ENCODE data around the gene ZMPSTE24. TPM values are rescaled to one million over a fixed set of nuclear protein-coding genes. Genes with fewer than 3 reads are reported as not detected.

The ZMPSTE24 gene
- polyA plus RNA-seq, 6 donors from 2014 or later: 17.1 to 24.8 (median 20.7) TPM

DNA sequence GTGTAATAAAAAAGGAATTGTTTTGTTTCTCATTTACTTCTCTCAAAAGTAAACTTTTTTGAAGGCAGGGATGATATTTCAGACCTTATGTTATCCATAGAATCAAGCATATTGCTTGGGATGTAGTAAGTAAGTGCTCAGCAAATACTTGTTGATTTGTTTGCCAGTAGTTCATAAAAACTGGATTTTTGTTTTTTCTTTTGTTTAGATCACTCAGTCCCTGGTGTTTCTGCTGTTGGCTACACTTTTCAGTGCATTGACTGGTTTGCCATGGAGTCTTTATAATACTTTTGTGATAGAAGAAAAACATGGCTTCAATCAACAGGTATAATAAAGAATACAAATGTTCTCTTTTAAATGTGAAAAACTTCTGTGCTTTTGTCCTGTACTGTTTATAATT lies 10.2 kb downstream of the ZMPSTE24 start:
- no peak overlapping the region for H3K4me3 Mint-ChIP-seq
- H3K27ac Mint-ChIP-seq: no peak overlapping the region
- no peaks in the 10 kb centered on the region for H3K27me3 Mint-ChIP-seq
- DNase-seq: no peak
- ATAC-seq (ENCODE audit: low read depth in 2 of 2): no peak
- H3K36me3 Mint-ChIP-seq: peaks cover 9% of the 10 kb centered on the region in 2 donors
- no peaks in the 10 kb centered on the region for H3K9me3 Mint-ChIP-seq
- peaks cover 0 to 9% (median 8%) of the 10 kb centered on the region in 3 donors for H3K4me1 Mint-ChIP-seq

- Mint-ChIP-seq H3K27me3 (no peaks in the 10 kb centered on the region), H3K27ac (peak overlapping the region in 2 of 6 donors; percentile 53 to 63), H3K4me3 (no peak overlapping the region), H3K4me1 (peaks cover 0 to 5% (median 0%) of the 10 kb centered on the region in 3 donors), H3K36me3 (peaks cover 11 to 20% of the 10 kb centered on the region in 2 donors), H3K9me3 (no peaks in the 10 kb centered on the region)
- ATAC-seq (ENCODE audit: low read depth in 2 of 2) (no peak), DNase-seq (no peak)
These were observed 12.3 kb downstream of the ZMPSTE24 start for GRCh38 chr1:40270152-40270834.

- Mint-ChIP-seq H3K4me3 (no peak overlapping the region), H3K27ac (peak overlapping the region in 1 of 6 donors; percentile 25), H3K36me3 (peaks cover 17 to 27% of the 10 kb centered on the region in 2 donors), H3K27me3 (no peaks in the 10 kb centered on the region), H3K9me3 (no peaks in the 10 kb centered on the region), H3K4me1 (peaks cover 0 to 5% (median 0%) of the 10 kb centered on the region in 3 donors)
- no peak for ATAC-seq (ENCODE audit: low read depth in 2 of 2)
- no peak for DNase-seq
These were observed 14.7 kb downstream of the ZMPSTE24 start for GRCh38 chr1:40272653-40273213.

DNA sequence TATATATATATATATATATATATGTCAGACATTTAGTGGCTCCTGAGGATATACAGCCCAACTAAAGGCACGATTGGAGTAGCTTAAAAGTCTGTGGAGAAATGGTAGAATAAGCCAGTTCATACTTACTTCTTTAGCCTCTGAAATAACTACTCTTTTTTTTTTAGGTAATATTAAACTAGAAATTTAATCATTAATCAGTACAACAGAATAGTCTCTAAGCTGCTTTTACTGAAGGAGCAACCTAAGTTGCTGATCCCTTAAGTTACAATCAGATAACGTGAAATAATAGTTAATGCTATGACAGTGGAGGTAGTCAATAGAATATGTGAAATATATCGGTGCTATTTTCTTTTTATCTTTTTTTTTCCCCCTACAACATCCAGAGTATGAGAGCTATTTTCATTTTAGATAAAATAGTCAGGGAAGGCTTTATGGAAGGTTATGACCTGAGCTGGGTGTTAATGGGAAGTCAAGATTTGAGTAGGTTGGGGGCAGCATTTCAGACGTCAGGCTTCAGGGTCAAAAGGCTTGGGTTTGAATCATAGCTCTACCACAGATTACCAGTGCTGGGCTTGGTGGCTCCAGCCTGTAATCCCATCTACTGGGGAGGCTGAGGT lies 15.6 kb downstream of the ZMPSTE24 start:
- Mint-ChIP-seq H3K27ac (peak overlapping the region in 1 of 6 donors; percentile 44), H3K4me1 (peaks cover 0 to 5% (median 0%) of the 10 kb centered on the region in 3 donors), H3K27me3 (no peaks in the 10 kb centered on the region), H3K4me3 (no peak overlapping the region), H3K9me3 (no peaks in the 10 kb centered on the region), H3K36me3 (peaks cover 17 to 27% of the 10 kb centered on the region in 2 donors)
- ATAC-seq (ENCODE audit: low read depth in 2 of 2) (no peak), DNase-seq (no peak)

GRCh38 chr1:40274331-40274730 lies 16.3 kb downstream of the ZMPSTE24 start:
- no peak for DNase-seq
- Mint-ChIP-seq H3K36me3 (peaks cover 17 to 27% of the 10 kb centered on the region in 2 donors), H3K9me3 (no peaks in the 10 kb centered on the region), H3K4me1 (peaks cover 0 to 5% (median 0%) of the 10 kb centered on the region in 3 donors), H3K4me3 (no peak overlapping the region), H3K27ac (peak overlapping the region in 2 of 6 donors; percentile 6 to 58), H3K27me3 (no peaks in the 10 kb centered on the region)
- ATAC-seq (ENCODE audit: low read depth in 2 of 2): no peak

DNA sequence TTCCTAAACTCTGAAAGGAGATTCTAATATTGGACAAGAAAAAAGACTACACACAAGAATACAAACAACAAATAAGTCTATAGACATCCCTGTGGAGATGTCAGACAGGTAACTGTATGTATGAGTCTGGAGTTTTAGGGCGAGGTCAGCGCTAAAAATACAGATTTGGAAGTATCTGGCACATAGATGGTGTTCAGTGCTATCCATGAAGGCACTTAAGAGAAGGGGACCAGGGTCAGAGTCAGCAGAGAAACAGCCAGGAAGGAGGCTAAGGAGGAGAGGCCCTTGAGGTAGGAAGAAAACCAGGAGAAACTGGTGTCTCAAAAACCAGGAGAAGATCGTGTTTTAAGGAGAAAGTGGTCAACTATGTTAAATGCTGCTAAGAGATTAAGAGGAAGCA lies 18.1 kb downstream of the ZMPSTE24 start:
- H3K27ac Mint-ChIP-seq: peak overlapping the region in 1 of 6 donors; percentile 48
- DNase-seq: no peak
- H3K4me1 Mint-ChIP-seq: no peaks in the 10 kb centered on the region
- no peaks in the 10 kb centered on the region for H3K27me3 Mint-ChIP-seq
- no peak for ATAC-seq (ENCODE audit: low read depth in 2 of 2)
- no peak overlapping the region for H3K4me3 Mint-ChIP-seq
- peaks cover 18% of the 10 kb centered on the region in 2 donors for H3K36me3 Mint-ChIP-seq
- no peaks in the 10 kb centered on the region for H3K9me3 Mint-ChIP-seq

DNA sequence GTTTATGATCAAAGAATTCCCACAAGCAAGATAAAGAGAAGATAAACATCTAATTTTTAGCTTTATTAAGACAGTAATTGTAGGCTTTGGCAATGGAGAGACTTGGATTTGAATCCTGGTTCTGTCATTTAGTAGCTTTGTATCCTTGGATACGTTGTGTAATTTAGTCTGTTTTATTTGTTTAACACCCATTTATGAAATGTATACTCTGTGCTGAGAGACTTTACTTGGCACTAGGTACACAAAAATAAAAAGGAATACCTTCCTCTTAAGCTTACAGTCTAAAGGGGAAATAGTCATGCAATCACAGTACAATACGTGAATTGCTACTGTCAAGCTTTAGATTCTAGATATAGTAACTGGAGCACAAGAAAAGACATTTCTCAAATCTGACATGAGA lies 23.8 kb downstream of the ZMPSTE24 start:
- H3K36me3 Mint-ChIP-seq: peaks cover 0 to 13% of the 10 kb centered on the region in 2 donors
- no peaks in the 10 kb centered on the region for H3K27me3 Mint-ChIP-seq
- H3K4me3 Mint-ChIP-seq: no peak overlapping the region
- no peaks in the 10 kb centered on the region for H3K9me3 Mint-ChIP-seq
- ATAC-seq (ENCODE audit: low read depth in 2 of 2) (no peak), DNase-seq (no peak)
- no peaks in the 10 kb centered on the region for H3K4me1 Mint-ChIP-seq
- no peak overlapping the region for H3K27ac Mint-ChIP-seq

DNA sequence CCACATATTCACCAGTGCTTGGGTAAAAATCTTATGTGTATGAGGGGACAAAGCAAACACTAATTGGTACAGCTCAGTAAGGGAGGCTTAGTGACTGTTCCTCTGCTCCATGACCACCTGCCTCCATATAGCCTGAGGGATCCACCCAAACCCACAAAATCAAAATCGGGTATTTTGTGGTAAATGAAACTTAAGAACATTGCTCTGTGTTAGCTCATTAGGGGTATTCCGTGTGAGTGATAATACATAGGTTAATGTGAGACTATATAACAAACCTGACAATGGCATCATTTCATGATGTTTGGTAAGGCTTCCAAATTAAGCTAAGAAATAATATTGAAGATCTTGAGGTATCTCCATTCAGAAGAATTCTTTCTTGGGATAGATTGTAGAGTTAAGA lies 33.3 kb downstream of the ZMPSTE24 start:
- H3K4me1 Mint-ChIP-seq: peaks cover 11 to 16% (median 16%) of the 10 kb centered on the region in 3 donors
- H3K9me3 Mint-ChIP-seq: no peaks in the 10 kb centered on the region
- no peaks in the 10 kb centered on the region for H3K27me3 Mint-ChIP-seq
- DNase-seq: no peak
- no peak for ATAC-seq (ENCODE audit: low read depth in 2 of 2)
- no peak overlapping the region for H3K4me3 Mint-ChIP-seq
- peak overlapping the region in 1 of 6 donors; percentile 73 for H3K27ac Mint-ChIP-seq
- H3K36me3 Mint-ChIP-seq: peaks cover 10 to 24% of the 10 kb centered on the region in 2 donors

- Mint-ChIP-seq H3K27me3 (peaks cover 0 to 7% (median 0%) of the 10 kb centered on the region in 3 donors), H3K36me3 (no peaks in the 10 kb centered on the region), H3K4me1 (peaks cover 3 to 7% (median 3%) of the 10 kb centered on the region in 3 donors), H3K4me3 (no peak overlapping the region), H3K9me3 (no peaks in the 10 kb centered on the region), H3K27ac (peak overlapping the region in 1 of 6 donors; percentile 44)
- ATAC-seq (ENCODE audit: low read depth in 2 of 2): no peak
- DNase-seq: no peak
These were observed 41.6 kb downstream of the ZMPSTE24 start for GRCh38 chr1:40299366-40300248.

GRCh38 chr1:40300249-40300567 lies 42.2 kb downstream of the ZMPSTE24 start:
- H3K4me3 Mint-ChIP-seq: no peak overlapping the region
- H3K36me3 Mint-ChIP-seq: no peaks in the 10 kb centered on the region
- ATAC-seq (ENCODE audit: low read depth in 2 of 2) (no peak), DNase-seq (no peak)
- peaks cover 0 to under 1% (median 0%) of the 10 kb centered on the region in 3 donors for H3K4me1 Mint-ChIP-seq
- no peaks in the 10 kb centered on the region for H3K9me3 Mint-ChIP-seq
- H3K27ac Mint-ChIP-seq: peak overlapping the region in 2 of 6 donors; percentile 30 to 83
- H3K27me3 Mint-ChIP-seq: peaks cover 0 to 7% (median 0%) of the 10 kb centered on the region in 3 donors

DNA sequence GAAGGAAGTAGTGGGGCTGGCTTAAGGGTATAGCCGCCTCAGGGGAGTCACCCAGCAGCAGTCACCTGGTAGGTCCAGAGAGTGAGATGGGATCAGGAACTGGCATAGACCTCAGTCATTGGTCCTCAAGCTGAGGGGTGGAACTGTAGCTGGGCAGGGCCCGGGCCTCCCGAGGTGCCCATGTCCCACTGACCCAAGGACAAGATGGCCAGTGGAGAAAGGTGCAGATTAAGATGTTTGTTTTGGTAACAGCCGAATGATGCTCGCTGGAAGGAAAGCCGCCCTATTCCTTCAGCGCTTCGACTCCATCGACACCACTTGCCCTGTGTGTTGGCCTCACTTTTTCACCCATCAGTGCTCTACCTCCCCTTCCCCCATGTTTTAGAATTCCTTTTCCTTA lies 42.6 kb downstream of the ZMPSTE24 start:
- no peak for DNase-seq
- H3K9me3 Mint-ChIP-seq: no peaks in the 10 kb centered on the region
- ATAC-seq (ENCODE audit: low read depth in 2 of 2): no peak
- no peak overlapping the region for H3K27ac Mint-ChIP-seq
- no peaks in the 10 kb centered on the region for H3K36me3 Mint-ChIP-seq
- no peak overlapping the region for H3K4me3 Mint-ChIP-seq
- H3K4me1 Mint-ChIP-seq: no peaks in the 10 kb centered on the region
- H3K27me3 Mint-ChIP-seq: peaks cover 0 to 7% (median 0%) of the 10 kb centered on the region in 3 donors

GRCh38 chr1:40301066-40301465 lies 43.0 kb downstream of the ZMPSTE24 start:
- Mint-ChIP-seq H3K9me3 (no peaks in the 10 kb centered on the region), H3K36me3 (no peaks in the 10 kb centered on the region), H3K27ac (no peak overlapping the region), H3K4me3 (no peak overlapping the region), H3K27me3 (peaks cover 0 to 7% (median 0%) of the 10 kb centered on the region in 3 donors), H3K4me1 (no peaks in the 10 kb centered on the region)
- no peak for DNase-seq
- no peak for ATAC-seq (ENCODE audit: low read depth in 2 of 2)

GRCh38 chr1:40301541-40302299 lies 43.7 kb downstream of the ZMPSTE24 start:
- DNase-seq (no peak), ATAC-seq (ENCODE audit: low read depth in 2 of 2) (no peak)
- no peaks in the 10 kb centered on the region for H3K4me1 Mint-ChIP-seq
- no peak overlapping the region for H3K27ac Mint-ChIP-seq
- H3K36me3 Mint-ChIP-seq: no peaks in the 10 kb centered on the region
- no peaks in the 10 kb centered on the region for H3K9me3 Mint-ChIP-seq
- peaks cover 0 to 7% (median 0%) of the 10 kb centered on the region in 3 donors for H3K27me3 Mint-ChIP-seq
- H3K4me3 Mint-ChIP-seq: no peak overlapping the region

All from naive B cell (primary cell).